ENCODE data around the gene TET2. TPM values are rescaled to one million over a fixed set of nuclear protein-coding genes. Genes with fewer than 3 reads are reported as not detected.

TET2 gene
- total RNA-seq, 1 donor from 2014 or later: 30.0 TPM

DNA sequence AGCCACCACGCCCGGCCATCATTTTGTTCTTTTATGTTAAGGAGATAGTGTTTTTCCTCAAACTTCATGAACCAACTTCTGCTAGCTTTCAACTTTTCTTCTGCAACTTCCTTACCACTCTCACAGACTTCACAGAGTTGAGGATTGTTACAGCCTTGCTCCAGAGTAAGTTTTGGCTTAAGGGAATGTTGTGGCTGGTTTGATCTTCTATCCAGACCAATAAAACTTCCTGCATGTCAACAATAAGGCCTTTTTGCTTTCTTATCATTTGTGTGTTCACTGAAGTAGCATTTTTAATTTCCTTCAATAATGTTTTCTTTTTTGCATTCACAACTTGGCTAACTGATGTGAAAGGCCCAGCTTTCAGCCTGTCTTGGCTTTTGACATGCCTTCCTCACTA lies 12.7 kb upstream of the TET2 start:
- intact Hi-C loops (cut with DNase I): no loop called here
- Histone ChIP-seq H3K27ac (no peak overlapping the region), H3K4me3 (no peak overlapping the region), H3K27me3 (no peaks in the 10 kb centered on the region), H3K9me3 (no peaks in the 10 kb centered on the region), H3K4me1 (no peaks in the 10 kb centered on the region), H3K36me3 (no peaks in the 10 kb centered on the region)
- TF ChIP-seq, protein P1, sequence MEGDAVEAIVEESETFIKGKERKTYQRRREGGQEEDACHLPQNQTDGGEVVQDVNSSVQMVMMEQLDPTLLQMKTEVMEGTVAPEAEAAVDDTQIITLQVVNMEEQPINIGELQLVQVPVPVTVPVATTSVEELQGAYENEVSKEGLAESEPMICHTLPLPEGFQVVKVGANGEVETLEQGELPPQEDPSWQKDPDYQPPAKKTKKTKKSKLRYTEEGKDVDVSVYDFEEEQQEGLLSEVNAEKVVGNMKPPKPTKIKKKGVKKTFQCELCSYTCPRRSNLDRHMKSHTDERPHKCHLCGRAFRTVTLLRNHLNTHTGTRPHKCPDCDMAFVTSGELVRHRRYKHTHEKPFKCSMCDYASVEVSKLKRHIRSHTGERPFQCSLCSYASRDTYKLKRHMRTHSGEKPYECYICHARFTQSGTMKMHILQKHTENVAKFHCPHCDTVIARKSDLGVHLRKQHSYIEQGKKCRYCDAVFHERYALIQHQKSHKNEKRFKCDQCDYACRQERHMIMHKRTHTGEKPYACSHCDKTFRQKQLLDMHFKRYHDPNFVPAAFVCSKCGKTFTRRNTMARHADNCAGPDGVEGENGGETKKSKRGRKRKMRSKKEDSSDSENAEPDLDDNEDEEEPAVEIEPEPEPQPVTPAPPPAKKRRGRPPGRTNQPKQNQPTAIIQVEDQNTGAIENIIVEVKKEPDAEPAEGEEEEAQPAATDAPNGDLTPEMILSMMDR (IDR thresholded peaks at IDR 0.05): no peak
- ATAC-seq (no peak), DNase-seq (no peak)

DNA sequence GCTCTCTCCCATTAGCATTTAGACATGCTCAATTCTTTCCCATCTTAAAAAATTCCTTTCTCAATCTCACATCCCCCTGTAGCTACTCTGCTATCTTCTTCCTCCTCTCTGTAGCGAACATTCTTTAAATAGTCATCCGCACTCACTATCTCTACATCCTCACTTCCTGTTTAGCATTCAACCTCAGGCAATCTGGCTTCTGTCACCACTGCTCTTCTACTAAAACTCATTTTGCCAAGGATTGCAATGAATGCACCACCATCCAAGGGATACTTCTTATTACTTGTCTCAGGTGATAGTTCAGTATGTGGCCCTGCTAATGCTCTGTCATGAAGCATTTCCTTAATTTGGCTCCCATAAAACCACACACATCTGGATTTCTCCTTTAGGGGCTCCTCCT lies 10.9 kb upstream of the TET2 start:
- Histone ChIP-seq H3K27ac (no peak overlapping the region), H3K4me3 (no peak overlapping the region), H3K4me1 (no peaks in the 10 kb centered on the region), H3K9me3 (no peaks in the 10 kb centered on the region), H3K36me3 (no peaks in the 10 kb centered on the region), H3K27me3 (no peaks in the 10 kb centered on the region)
- intact Hi-C loops (cut with DNase I): no loop called here
- DNase-seq (no peak), ATAC-seq (peak; percentile 23)
- TF ChIP-seq, protein P1 (IDR thresholded peaks at IDR 0.05): no peak

DNA sequence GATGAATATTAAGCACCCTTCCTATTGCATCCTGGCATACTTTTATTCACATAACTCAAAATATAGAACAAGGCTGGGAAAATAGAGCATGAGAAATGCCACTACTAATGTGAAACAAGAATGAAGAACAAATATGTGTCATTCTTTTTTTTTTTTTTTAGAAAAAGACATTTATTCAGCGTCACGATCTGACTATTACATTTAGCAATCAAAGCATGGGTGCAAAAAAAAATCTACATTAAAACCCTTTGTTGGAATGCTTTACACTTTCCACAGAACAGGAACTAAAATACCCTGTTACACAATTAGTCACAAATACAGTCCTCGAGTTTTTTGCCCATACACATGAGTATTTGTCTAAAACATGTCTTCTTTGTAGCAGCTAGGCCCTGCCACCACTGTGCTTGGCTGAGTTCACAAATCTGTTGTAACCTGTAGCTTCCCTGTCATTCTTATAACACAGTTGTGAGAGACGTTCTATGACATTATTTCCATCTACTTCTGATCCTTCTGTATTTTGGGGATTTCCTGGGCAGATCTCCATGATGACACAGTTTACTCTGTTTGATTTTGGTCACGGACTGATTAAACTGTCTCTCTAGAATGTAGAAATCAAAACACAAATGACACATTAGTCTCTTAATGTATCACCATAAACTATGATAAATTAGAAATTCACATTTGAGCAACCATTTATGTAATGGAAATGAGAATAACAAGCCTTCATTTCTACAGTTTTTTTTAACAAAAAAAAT lies 9.4 kb upstream of the TET2 start:
- DNase-seq (no peak), ATAC-seq (no peak)
- no peaks in the 10 kb centered on the region for H3K4me1 ChIP-seq
- no peaks in the 10 kb centered on the region for H3K27me3 ChIP-seq
- no peak overlapping the region for H3K27ac ChIP-seq
- TF ChIP-seq, protein P1 (IDR thresholded peaks at IDR 0.05): no peak
- no peaks in the 10 kb centered on the region for H3K36me3 ChIP-seq
- no peak overlapping the region for H3K4me3 ChIP-seq
- H3K9me3 ChIP-seq: no peaks in the 10 kb centered on the region
- intact Hi-C loops (cut with DNase I): no loop called here

DNA sequence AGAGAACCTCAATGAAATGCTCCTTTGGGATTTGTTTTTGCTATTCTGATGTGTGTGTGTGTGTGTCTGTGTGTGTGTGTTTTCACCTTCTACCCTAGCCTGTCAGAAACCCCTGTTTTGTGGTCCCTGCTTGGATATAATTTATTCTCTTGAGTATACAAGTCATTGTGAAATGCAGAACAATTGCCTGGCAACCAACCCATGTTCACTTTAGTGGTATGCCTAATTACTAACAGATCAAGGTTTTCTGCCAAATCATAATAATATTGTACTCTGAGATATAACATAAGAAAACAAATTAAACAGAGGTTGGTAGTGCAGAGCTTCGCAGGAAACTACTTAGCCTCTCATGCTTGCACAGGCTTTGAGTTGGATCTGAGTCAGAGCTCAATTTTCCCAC lies 7.0 kb upstream of the TET2 start:
- no peak for ATAC-seq
- H3K4me3 ChIP-seq: no peak overlapping the region
- intact Hi-C loops (cut with DNase I): loop anchor here (10.0 kb wide), 1 partner anchor 335 kb away; the partner anchor contains the start of gene PPA2
- no peaks in the 10 kb centered on the region for H3K9me3 ChIP-seq
- no peaks in the 10 kb centered on the region for H3K4me1 ChIP-seq
- no peak overlapping the region for H3K27ac ChIP-seq
- DNase-seq: no peak
- TF ChIP-seq, protein P1 (IDR thresholded peaks at IDR 0.05): no peak
- no peaks in the 10 kb centered on the region for H3K36me3 ChIP-seq
- no peaks in the 10 kb centered on the region for H3K27me3 ChIP-seq

DNA sequence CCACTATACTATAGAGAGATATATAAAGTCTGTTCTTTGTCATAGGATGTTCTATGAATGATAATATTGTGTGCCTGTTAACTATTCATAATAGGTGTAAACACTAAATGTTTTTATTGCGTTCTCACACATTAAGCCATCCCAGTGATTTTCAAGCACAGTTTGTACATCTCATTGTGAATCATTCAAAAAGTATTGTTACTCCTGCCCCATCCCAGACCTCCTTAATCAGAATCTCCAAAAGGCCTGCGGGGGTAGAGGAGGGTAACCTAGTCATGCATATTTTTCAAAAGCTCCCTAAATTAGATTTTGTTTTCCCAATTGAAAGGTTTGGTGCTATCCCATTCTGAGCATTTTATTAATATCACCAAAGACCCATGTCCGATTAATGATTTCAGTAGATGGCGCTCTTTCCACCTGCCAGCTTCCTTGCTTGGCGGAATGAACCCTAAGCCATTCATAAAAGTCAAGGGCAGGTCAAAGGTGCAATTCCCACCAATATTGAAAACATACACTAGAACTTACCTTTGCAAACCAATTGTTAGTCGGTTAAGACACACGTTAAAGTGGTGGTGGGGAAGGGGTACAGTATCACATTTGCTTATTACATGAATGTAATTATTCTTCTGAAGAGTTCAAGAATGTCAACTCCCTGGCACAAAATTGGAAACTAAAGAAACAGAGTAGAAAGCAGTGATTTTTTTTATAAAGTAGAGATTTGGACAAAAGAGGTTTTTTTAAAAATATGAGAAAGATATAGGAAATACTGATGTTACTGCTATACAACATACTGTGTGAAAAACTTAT lies 5.8 kb upstream of the TET2 start:
- intact Hi-C loops (cut with DNase I): loop anchor here (10.0 kb wide), 1 partner anchor 334 kb away; the partner anchor contains the start of gene PPA2
- TF ChIP-seq, protein P1 (IDR thresholded peaks at IDR 0.05): peak; percentile 70
- no peaks in the 10 kb centered on the region for H3K9me3 ChIP-seq
- no peaks in the 10 kb centered on the region for H3K27me3 ChIP-seq
- H3K27ac ChIP-seq: no peak overlapping the region
- H3K4me1 ChIP-seq: no peaks in the 10 kb centered on the region
- DNase-seq (no peak), ATAC-seq (peak; percentile 71)
- H3K36me3 ChIP-seq: no peaks in the 10 kb centered on the region
- no peak overlapping the region for H3K4me3 ChIP-seq

All from upper lobe of right lung (tissue), 1 donor.